ENCODE measurements around the gene ABLIM1. TPM values are rescaled to one million over a fixed set of nuclear protein-coding genes. Genes with fewer than 3 reads are reported as not detected.

ABLIM1 gene
- total RNA-seq, 4 donors from 2014 or later, result 41.2 to 128 (median 97.3) TPM

DNA sequence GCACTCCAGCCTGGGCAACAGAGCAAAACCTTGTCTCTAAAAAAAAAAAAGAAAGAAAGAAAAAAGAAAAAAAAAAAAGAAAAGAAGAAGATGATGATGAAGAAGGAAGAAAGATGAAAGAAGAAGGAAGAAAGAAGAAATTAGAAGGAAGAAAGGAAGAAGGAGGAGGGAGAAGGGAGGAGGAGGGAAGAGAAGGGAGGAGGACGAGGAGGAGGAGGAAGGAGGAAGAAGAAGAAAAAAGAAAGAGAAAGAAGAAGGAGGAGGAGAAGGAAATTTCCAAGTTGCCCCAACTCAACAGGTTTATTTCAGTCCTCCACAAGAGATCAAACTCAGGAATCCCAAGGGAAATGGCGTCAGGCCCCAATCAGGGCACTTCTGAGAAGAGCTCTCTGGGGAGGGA, 115.7 kb downstream of the ABLIM1 start:
- Histone ChIP-seq H3K27me3 (no peaks in the 10 kb centered on the region), H3K27ac (peak overlapping the region; percentile 50 to 72), H3K4me1 (no peaks in the 10 kb centered on the region), H3K4me3 (no peak overlapping the region), H3K9me3 (no peaks in the 10 kb centered on the region), H3K36me3 (no peaks in the 10 kb centered on the region)
- intact Hi-C loops (cut with DNase I; ENCODE audit: low total_unique reads), result loop anchor here (10.0 kb wide), 1 partner anchor 252 kb away; no protein-coding TSS in a partner anchor
- no peak for TF ChIP-seq POLR2A (IDR thresholded peaks at IDR 0.05)
- TF ChIP-seq, protein P1, sequence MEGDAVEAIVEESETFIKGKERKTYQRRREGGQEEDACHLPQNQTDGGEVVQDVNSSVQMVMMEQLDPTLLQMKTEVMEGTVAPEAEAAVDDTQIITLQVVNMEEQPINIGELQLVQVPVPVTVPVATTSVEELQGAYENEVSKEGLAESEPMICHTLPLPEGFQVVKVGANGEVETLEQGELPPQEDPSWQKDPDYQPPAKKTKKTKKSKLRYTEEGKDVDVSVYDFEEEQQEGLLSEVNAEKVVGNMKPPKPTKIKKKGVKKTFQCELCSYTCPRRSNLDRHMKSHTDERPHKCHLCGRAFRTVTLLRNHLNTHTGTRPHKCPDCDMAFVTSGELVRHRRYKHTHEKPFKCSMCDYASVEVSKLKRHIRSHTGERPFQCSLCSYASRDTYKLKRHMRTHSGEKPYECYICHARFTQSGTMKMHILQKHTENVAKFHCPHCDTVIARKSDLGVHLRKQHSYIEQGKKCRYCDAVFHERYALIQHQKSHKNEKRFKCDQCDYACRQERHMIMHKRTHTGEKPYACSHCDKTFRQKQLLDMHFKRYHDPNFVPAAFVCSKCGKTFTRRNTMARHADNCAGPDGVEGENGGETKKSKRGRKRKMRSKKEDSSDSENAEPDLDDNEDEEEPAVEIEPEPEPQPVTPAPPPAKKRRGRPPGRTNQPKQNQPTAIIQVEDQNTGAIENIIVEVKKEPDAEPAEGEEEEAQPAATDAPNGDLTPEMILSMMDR (IDR thresholded peaks at IDR 0.05), result no peak
- DNase-seq, result no peak

DNA sequence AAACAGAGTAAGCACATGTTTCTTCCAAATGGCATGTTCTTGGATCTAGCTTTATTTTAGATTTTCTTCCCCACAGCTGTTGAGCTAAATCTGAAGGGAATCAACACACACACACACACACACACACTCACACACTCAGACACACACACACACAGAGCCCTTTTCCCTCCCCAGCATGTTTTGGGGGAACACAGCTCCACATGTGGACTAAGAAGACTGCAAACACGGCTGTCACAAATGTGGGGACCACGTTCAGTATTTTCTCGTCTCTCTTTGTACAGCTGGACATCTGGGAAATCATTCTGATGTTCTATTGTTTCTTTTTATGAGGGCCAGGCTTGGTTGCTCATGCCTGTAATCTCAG, 116.3 kb downstream of the ABLIM1 start:
- Histone ChIP-seq H3K27ac (peak overlapping the region; percentile 50 to 72), H3K27me3 (no peaks in the 10 kb centered on the region), H3K36me3 (no peaks in the 10 kb centered on the region), H3K9me3 (no peaks in the 10 kb centered on the region), H3K4me3 (no peak overlapping the region), H3K4me1 (no peaks in the 10 kb centered on the region)
- intact Hi-C loops (cut with DNase I; ENCODE audit: low total_unique reads), result loop anchor here (10.0 kb wide), 1 partner anchor 253 kb away; no protein-coding TSS in a partner anchor
- no peak for DNase-seq
- TF ChIP-seq, protein P1 (IDR thresholded peaks at IDR 0.05), result no peak
- no peak for TF ChIP-seq POLR2A (IDR thresholded peaks at IDR 0.05)

DNA sequence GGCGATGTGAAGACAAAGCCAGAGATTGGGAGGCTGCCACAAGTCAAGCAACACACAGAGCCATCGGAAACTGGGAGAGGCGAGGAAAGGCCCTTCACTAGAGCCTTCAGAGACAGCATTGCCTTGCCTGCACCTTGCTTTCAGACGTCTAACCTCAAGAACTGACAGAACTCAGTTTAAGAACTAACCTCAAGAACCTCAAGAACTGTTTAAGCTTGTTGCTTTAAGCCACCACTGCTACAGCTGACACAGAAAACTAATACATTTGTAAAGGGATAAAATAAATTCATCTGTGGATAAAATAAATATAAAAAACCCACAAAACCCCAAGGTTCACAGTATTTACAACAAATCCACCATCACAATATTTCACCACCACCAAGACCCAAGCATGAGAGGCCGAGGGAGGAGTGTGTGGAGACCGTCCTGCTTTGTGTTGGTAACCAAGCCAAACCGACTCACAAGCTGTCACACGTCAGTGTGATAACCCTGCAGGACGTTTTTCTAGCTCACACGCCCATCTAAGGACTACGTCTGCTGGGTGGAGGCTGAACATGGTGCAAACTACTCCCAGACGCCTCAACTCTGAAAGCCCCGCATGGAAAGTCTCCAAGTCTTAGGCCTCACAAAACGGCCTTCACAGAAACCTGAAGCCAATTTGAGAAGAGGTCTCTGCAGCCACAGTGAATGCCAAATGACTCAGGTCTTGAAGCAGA, 116.8 kb downstream of the ABLIM1 start:
- DNase-seq, result peak; percentile 81 to 87
- intact Hi-C loops (cut with DNase I; ENCODE audit: low total_unique reads), result loop anchor here (10.0 kb wide), 1 partner anchor 254 kb away; no protein-coding TSS in a partner anchor
- no peaks in the 10 kb centered on the region for H3K4me1 ChIP-seq
- H3K27me3 ChIP-seq, result no peaks in the 10 kb centered on the region
- no peak for TF ChIP-seq POLR2A (IDR thresholded peaks at IDR 0.05)
- TF ChIP-seq, protein P1 (IDR thresholded peaks at IDR 0.05), result no peak
- no peaks in the 10 kb centered on the region for H3K9me3 ChIP-seq
- H3K27ac ChIP-seq, result peak overlapping the region; percentile 50 to 72
- H3K4me3 ChIP-seq, result no peak overlapping the region
- no peaks in the 10 kb centered on the region for H3K36me3 ChIP-seq

DNA sequence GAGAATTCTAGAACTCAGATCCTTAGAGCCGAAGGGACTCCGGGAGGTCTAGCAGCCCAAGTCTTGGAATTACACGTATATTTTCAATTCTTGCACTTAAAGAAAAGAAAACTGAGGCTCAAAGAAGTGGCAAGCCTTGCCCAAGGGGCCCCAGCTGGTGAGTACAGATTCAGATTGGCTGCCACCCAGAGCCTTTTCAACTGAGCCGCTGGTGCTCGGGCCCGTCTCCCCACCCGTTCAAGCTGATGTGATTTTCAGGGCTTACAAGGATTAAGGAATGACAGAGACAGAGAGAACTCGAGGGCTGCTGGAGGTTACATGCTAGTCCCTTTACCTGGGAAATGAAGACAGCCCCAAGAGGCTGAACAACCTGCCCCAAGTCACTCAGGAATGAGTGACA, 117.8 kb downstream of the ABLIM1 start:
- Histone ChIP-seq H3K27ac (peak overlapping the region; percentile 50 to 72), H3K36me3 (no peaks in the 10 kb centered on the region), H3K9me3 (no peaks in the 10 kb centered on the region), H3K4me3 (no peak overlapping the region), H3K27me3 (no peaks in the 10 kb centered on the region), H3K4me1 (no peaks in the 10 kb centered on the region)
- intact Hi-C loops (cut with DNase I; ENCODE audit: low total_unique reads), result loop anchor here (10.0 kb wide), 1 partner anchor 255 kb away; no protein-coding TSS in a partner anchor
- TF ChIP-seq POLR2A (IDR thresholded peaks at IDR 0.05), result no peak
- TF ChIP-seq, protein P1 (IDR thresholded peaks at IDR 0.05), result no peak
- DNase-seq, result no peak

DNA sequence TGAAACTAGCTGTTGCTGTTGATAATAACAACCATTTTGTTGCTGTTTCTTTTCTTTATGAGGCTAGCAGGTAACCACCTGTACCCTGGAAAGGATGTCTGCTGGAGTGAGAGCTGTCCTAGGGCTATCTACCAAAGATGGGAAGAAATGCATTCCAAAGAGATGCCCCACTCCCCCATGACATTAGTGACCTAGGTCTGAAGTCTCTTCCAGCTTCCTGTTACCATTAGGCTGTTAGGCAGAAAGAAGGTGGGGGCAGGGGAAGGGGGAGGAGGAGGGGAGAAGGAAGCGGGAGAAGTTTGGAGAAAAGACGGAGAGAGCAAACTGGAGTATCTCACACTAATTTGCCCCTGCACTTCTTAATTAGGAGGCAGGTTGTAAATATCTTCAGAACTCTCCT, 118.5 kb downstream of the ABLIM1 start:
- intact Hi-C loops (cut with DNase I; ENCODE audit: low total_unique reads), result loop anchor here (10.0 kb wide), 1 partner anchor 255 kb away; no protein-coding TSS in a partner anchor

More for the DNA sequence above, 118.5 kb downstream of the ABLIM1 start:
- Histone ChIP-seq H3K27ac (no peak overlapping the region), H3K4me1 (no peaks in the 10 kb centered on the region), H3K4me3 (no peak overlapping the region), H3K9me3 (no peaks in the 10 kb centered on the region), H3K36me3 (no peaks in the 10 kb centered on the region), H3K27me3 (no peaks in the 10 kb centered on the region)
- no peak for DNase-seq
- TF ChIP-seq, protein P1 (IDR thresholded peaks at IDR 0.05), result no peak
- TF ChIP-seq POLR2A (IDR thresholded peaks at IDR 0.05), result no peak
